Activated naive CD8-positive, alpha-beta T cell (primary cell): ENCODE data around the gene GORASP1.

ENCODE experiments used
- H3K27ac Mint-ChIP-seq: one replicate; pipeline ENCODE4 v1.8.0; 2021; ENCODE audit warnings: mixed read lengths
- H3K27me3 Mint-ChIP-seq: one replicate; pipeline ENCODE4 v1.8.0; 2021; ENCODE audit warnings: mixed read lengths
- H3K36me3 Mint-ChIP-seq: one replicate; pipeline ENCODE4 v1.8.0; 2021; ENCODE audit warnings: mixed read lengths
- H3K4me1 Mint-ChIP-seq: one replicate; pipeline ENCODE4 v1.8.0; 2021; ENCODE audit warnings: low read depth, mixed read lengths
- H3K4me3 Mint-ChIP-seq: one replicate; pipeline ENCODE4 v1.8.0; 2021; ENCODE audit warnings: mild to moderate bottlenecking, mixed read lengths
- H3K9me3 Mint-ChIP-seq: one replicate; pipeline ENCODE4 v1.8.0; 2021; ENCODE audit warnings: low read depth, mixed read lengths

GORASP1 gene

GRCh38 chr3:39052583-39052982, 54.8 kb downstream of the GORASP1 start:
- peaks cover 64% of the 10 kb centered on the region for H3K4me1 Mint-ChIP-seq
- peak overlapping the region; percentile 68 for H3K27ac Mint-ChIP-seq
- peak overlapping the region; percentile 97 for H3K4me3 Mint-ChIP-seq
- no peaks in the 10 kb centered on the region for H3K36me3 Mint-ChIP-seq
- H3K27me3 Mint-ChIP-seq: no peaks in the 10 kb centered on the region
- no peaks in the 10 kb centered on the region for H3K9me3 Mint-ChIP-seq

DNA sequence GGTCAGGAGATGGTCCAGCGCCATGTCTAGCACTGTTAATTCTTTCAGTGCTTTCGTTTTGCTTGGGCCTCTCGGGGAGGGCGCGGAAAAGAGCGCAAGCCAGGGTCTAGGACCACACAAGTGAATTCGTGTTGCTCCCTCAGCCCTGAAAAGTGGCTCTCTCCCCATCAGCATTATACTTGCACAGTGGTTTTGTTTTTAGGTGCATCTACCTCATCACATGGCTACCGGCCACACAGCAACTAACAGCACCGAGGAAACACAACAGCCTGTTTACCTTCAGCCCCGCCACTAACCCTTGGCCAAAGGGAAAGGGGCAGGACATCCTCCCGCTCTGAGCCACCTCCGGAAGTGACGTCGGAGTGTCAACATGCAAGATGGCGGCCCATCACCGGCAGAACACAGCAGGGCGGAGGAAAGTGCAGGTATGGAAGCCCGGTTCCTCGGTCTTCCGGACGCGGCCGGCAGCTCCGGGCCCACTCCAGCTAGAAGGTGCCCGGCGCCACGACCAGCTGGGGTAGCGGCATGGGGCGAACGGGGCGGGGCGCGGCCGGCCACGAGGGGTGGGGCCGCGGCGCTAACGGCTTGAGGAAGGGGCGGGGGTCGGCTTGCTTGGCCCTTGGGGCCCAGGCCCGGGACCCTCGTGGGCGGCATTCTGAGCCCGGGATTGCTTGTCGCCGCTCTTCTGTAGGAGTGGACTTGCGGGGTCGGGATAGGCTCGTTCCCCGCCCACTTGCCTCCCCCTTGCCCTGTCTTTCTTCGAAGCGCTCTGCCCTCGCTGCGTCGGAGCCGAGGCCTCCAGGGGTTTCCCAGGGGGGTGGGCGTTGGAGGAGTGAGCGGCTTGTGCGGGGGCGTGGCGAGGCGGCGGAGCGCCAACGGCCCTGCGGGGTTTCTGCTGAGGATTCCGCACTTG, 55.5 kb downstream of the GORASP1 start, which contains the start of the genes SCN11A and WDR48:
Gene SCN11A, minus strand, starts transcription at position 296 of the 913 bp plus-strand sequence. CDS start 101,582 bp downstream, outside the sequence.
Gene WDR48, plus strand, starts transcription at position 368 of the 913 bp plus-strand sequence. Its CDS starts 10 bp downstream, at position 378.
- Mint-ChIP-seq H3K9me3 (no peaks in the 10 kb centered on the region), H3K27me3 (no peaks in the 10 kb centered on the region), H3K4me1 (peaks cover 65% of the 10 kb centered on the region), H3K27ac (peak within 1 kb of the TSS; percentile 96), H3K36me3 (no peaks in the 10 kb centered on the region), H3K4me3 (peak within 1 kb of the TSS; percentile 97)

DNA sequence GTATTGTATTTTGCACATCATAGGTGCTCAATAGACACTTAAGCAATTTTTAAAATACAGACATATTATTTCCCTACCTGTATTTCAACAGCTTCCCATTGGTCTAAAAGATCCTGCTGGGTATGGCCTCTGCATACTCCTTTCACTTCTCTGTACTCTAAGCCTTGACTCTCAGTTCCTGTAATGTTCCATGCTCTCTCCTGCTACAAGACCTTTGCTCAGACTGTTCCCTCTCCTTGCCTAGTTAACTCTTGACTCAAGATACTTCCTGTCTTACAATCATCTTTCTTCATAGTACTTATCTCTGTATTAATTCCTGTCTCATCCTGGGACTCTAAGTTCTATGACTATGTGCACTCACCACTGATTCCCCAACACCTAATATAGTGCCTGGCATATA, 57.4 kb downstream of the GORASP1 start:
- peaks cover 51% of the 10 kb centered on the region for H3K4me1 Mint-ChIP-seq

More for the DNA sequence above, 57.4 kb downstream of the GORASP1 start:
- Mint-ChIP-seq H3K27ac (peak overlapping the region; percentile 87), H3K9me3 (no peaks in the 10 kb centered on the region), H3K4me3 (peak overlapping the region; percentile 35), H3K36me3 (no peaks in the 10 kb centered on the region), H3K27me3 (no peaks in the 10 kb centered on the region)
